IMR-90 (cell line): ENCODE measurements around the gene UGGT1. TPM values are rescaled to one million over a fixed set of nuclear protein-coding genes. Genes with fewer than 3 reads are reported as not detected.

Source experiments
- ATAC-seq: fragments of 200-7000 bp; cut with Tn5 transposase; 2 replicates; pipeline ENCODE4 v1.9.1; 2020; ENCODE audit warnings: low read depth, mild to moderate bottlenecking, moderate library complexity
- BruUV-seq: library from RNA; stranded (reverse); fragments of 400-500 nt; replicated peaks from 2 replicates; lab custom pipeline; 2021; lab: Mats Ljungman, UMichigan
- CTCF ChIA-PET: fragments of 300-600 bp; formaldehyde crosslinking; extraction: SDS; loops from one replicate; lab custom pipeline; 2021; ENCODE audit warnings: antibody characterized with exemption; lab: Yijun Ruan, JAX
- POLR2A ChIA-PET: fragments of 300-600 bp; sonication (Branson Sonifier 250); formaldehyde crosslinking; loops from one replicate; lab custom pipeline; 2022; ENCODE audit warnings: antibody characterized with exemption; ENCODE audit not compliant: unreplicated experiment; lab: Charles Lee
- DNase-seq: peaks from one replicate; pipeline ENCODE4 v3.0.0; 2013
- H2AFZ ChIP-seq: replicated peaks from 2 replicates; pipeline ENCODE3; 2013; ENCODE audit warnings: low read length, mild to moderate bottlenecking; ENCODE audit not compliant: poor library complexity
- H2AK5ac ChIP-seq: 2 replicates; pipeline ENCODE4 v1.6.1; 2013; ENCODE audit warnings: low read depth, low read length, inconsistent platforms
- H2AK9ac ChIP-seq: replicated peaks from 2 replicates; pipeline ENCODE3; 2013; ENCODE audit warnings: mild to moderate bottlenecking, low read depth, low read length, moderate library complexity; ENCODE audit not compliant: poor library complexity
- H2BK120ac ChIP-seq: 2 replicates; pipeline ENCODE4 v1.6.1; 2013; ENCODE audit warnings: low read depth, low read length, inconsistent platforms
- H2BK15ac ChIP-seq: 3 replicates; pipeline ENCODE4 v1.6.1; 2013; ENCODE audit warnings: low read depth, low read length, inconsistent platforms
- H2BK20ac ChIP-seq: 2 replicates; pipeline ENCODE4 v1.6.1; 2013; ENCODE audit warnings: low read depth, mild to moderate bottlenecking, inconsistent platforms, low read length, moderate library complexity
- H2BK5ac ChIP-seq: 2 replicates; pipeline ENCODE4 v1.6.1; 2013; ENCODE audit warnings: mild to moderate bottlenecking, low read depth, low read length, inconsistent platforms; ENCODE audit not compliant: poor library complexity, severe bottlenecking
- H3K14ac ChIP-seq: replicated peaks from 2 replicates; pipeline ENCODE4 v1.6.1; 2013; ENCODE audit warnings: low read depth, low read length, inconsistent platforms
- H3K18ac ChIP-seq: 2 replicates; pipeline ENCODE4 v1.6.1; 2013; ENCODE audit warnings: low read depth, low read length, control low read depth
- H3K23ac ChIP-seq: 2 replicates; pipeline ENCODE4 v1.6.1; 2013; ENCODE audit warnings: low read depth, low read length, inconsistent platforms
- H3K27ac ChIP-seq: 2 replicates; pipeline ENCODE4 v1.5.1; 2013; ENCODE audit warnings: mild to moderate bottlenecking, control low read depth, low read length; ENCODE audit not compliant: insufficient read depth
- H3K27me3 ChIP-seq: 2 replicates; pipeline ENCODE4 v1.6.1; 2013; ENCODE audit warnings: low read length; ENCODE audit not compliant: control insufficient read depth, insufficient read depth
- H3K36me3 ChIP-seq: 2 replicates; pipeline ENCODE4 v1.6.1; 2013; ENCODE audit warnings: low read length, mixed read lengths; ENCODE audit not compliant: control insufficient read depth, insufficient read depth
- H3K4ac ChIP-seq: 2 replicates; pipeline ENCODE4 v1.6.1; 2013; ENCODE audit warnings: low read depth, low read length, inconsistent platforms
- H3K4me1 ChIP-seq: 2 replicates; pipeline ENCODE4 v1.6.1; 2013; ENCODE audit warnings: low read length, mixed read lengths; ENCODE audit not compliant: control insufficient read depth, insufficient read depth
- H3K4me2 ChIP-seq: 2 replicates; pipeline ENCODE4 v1.6.1; 2013; ENCODE audit warnings: low read depth, mild to moderate bottlenecking, control low read depth, low read length, moderate library complexity
- H3K4me3 ChIP-seq: 2 replicates; pipeline ENCODE4 v1.5.1; 2013; ENCODE audit warnings: low read depth, mild to moderate bottlenecking, control low read depth, low read length, moderate library complexity; ENCODE audit not compliant: insufficient read depth
- H3K56ac ChIP-seq: 2 replicates; pipeline ENCODE4 v1.6.1; 2013; ENCODE audit warnings: low read length, inconsistent platforms; ENCODE audit not compliant: insufficient read depth; ENCODE audit errors: extremely low read depth
- H3K79me1 ChIP-seq, 2 experiments: 2 replicates each; pipeline ENCODE4 v1.6.1; 2013; ENCODE audit warnings: low read length in 2 of 2, inconsistent platforms in 1 of 2, low read depth in 1 of 2
- H3K9ac ChIP-seq: 2 replicates; pipeline ENCODE4 v1.6.1; 2013; ENCODE audit warnings: low read depth, low read length, control low read depth
- H3K9me1 ChIP-seq: 2 replicates; pipeline ENCODE4 v1.6.1; 2013; ENCODE audit warnings: low read length, inconsistent platforms; ENCODE audit not compliant: insufficient read depth
- H3K9me3 ChIP-seq: 2 replicates; pipeline ENCODE4 v1.6.1; 2013; ENCODE audit warnings: low read length; ENCODE audit not compliant: control insufficient read depth, insufficient read depth
- H4K20me1 ChIP-seq: 2 replicates; pipeline ENCODE4 v1.6.1; 2013; ENCODE audit warnings: low read length, inconsistent platforms; ENCODE audit not compliant: insufficient read depth
- H4K5ac ChIP-seq: 2 replicates; pipeline ENCODE4 v1.6.1; 2013; ENCODE audit warnings: mild to moderate bottlenecking, low read depth, low read length, control low read depth
- H4K8ac ChIP-seq, 2 experiments: 2 replicates each; pipeline ENCODE4 v1.6.1; 2013; ENCODE audit warnings: low read depth in 2 of 2, low read length in 2 of 2, control low read depth in 1 of 2, inconsistent platforms in 1 of 2
- H4K91ac ChIP-seq: 2 replicates; pipeline ENCODE4 v1.6.1; 2013; ENCODE audit warnings: low read depth, low read length, inconsistent platforms; ENCODE audit not compliant: insufficient read depth
- CEBPB ChIP-seq: IDR thresholded peaks from 2 replicates; pipeline ENCODE4 v1.6.1; 2012; ENCODE audit warnings: low read depth, low read length, improper control_type of control experiment
- MAZ ChIP-seq: IDR thresholded peaks from 2 replicates; pipeline ENCODE4 v1.6.1; 2012; ENCODE audit warnings: low read depth, mild to moderate bottlenecking, low read length, improper control_type of control experiment, moderate library complexity, borderline replicate concordance
- dilution Hi-C: fragments of 300-500 bp; cut with HindIII; formaldehyde crosslinking; loops from one replicate; pipeline ENCODE4 v1.14.3; 2018; ENCODE audit warnings: low sequenced_read_pairs; ENCODE audit not compliant: unreplicated experiment
- in situ Hi-C: fragments of 300-500 bp; cut with MboI; formaldehyde crosslinking; loops from 3 replicates; pipeline ENCODE4 v1.14.3; 2019; ENCODE audit warnings: low sequenced_read_pairs, inconsistent platforms, mixed read lengths
- intact Hi-C: fragments of 100-400 bp; cut with micrococcal nuclease; formaldehyde crosslinking; loops from 2 replicates; pipeline ENCODE4 v1.10.0; 2022
- polyA plus RNA-seq, 3 experiments: library from polyadenylated mRNA; depleted of rRNA; stranded (reverse); fragments of >200 nt; gene quantifications; 2 replicates each; pipeline ENCODE4 v1.2.3, GENCODE V29; 2012; ENCODE audit warnings: low replicate concordance in 1 of 3
- total RNA-seq: library from RNA; depleted of rRNA; stranded (reverse); fragments of >200 nt; gene quantifications from 2 replicates; pipeline ENCODE4 v1.2.3, GENCODE V29; 2012

The UGGT1 gene
- total and polyA plus RNA-seq, 2 of the 4 experiments (the other 2 are of a cell fraction) = 26.1 to 71.3 TPM

DNA sequence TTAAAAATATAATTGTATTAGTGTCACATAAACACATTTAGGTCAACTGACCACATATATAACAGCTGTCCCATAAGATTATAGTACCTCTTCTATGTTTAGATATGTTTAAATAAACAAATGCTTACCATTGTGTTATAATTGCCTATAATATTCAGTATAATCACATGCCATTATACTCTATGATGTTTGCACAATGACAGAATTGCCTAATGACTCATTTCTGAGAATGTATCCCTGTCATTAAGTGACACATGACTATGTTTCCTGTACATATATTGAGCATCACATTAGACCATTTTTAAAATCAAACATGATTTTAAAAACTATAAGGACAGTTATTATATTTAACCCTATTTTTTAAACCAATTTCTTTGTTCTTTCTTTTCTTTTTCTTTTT lies 137.9 kb downstream of the UGGT1 start:
- no peak overlapping the region for H4K91ac ChIP-seq
- no peak overlapping the region for H2BK20ac ChIP-seq
- POLR2A ChIA-PET = interaction anchor here (0.6 kb wide), 1 partner anchor 213 kb away, joined by 6 read pairs; no protein-coding TSS in a partner anchor
- no peak overlapping the region for H2AFZ ChIP-seq
- ATAC-seq = no peak
- no peak overlapping the region for H3K23ac ChIP-seq
- H3K9me3 ChIP-seq = peaks cover 2% of the 10 kb centered on the region; the same call in 1 of the 2 replicates
- no peak overlapping the region for H3K56ac ChIP-seq
- H2AK9ac ChIP-seq = no peak overlapping the region
- TF ChIP-seq MAZ (no peak), CEBPB (peak; percentile 46; the same call in 1 of the 2 replicates)
- DNase-seq = peak; percentile 25
- no peak overlapping the region for H3K27ac ChIP-seq
- H3K4me1 ChIP-seq = peaks cover 2% of the 10 kb centered on the region; the same call in 1 of the 2 replicates
- H3K9ac ChIP-seq = no peak overlapping the region
- H3K4me3 ChIP-seq = no peak overlapping the region
- no peak overlapping the region for H2AK5ac ChIP-seq
- H3K18ac ChIP-seq = no peak overlapping the region
- H4K20me1 ChIP-seq = no peaks in the 10 kb centered on the region; the same call in 1 of the 2 replicates
- no peak overlapping the region for H2BK5ac ChIP-seq
- H3K9me1 ChIP-seq = no peaks in the 10 kb centered on the region
- no peaks in the 10 kb centered on the region for H3K36me3 ChIP-seq
- CTCF ChIA-PET = interaction anchor here (0.6 kb wide), 2 partner anchors 231 to 259 kb away, joined by 3 to 4 read pairs; no protein-coding TSS in a partner anchor
- H3K27me3 ChIP-seq = peaks cover 2% of the 10 kb centered on the region; the same call in 1 of the 2 replicates
- dilution Hi-C loops (no loop called here), intact Hi-C loops (no loop called here), in situ Hi-C loops (no loop called here)
- H4K5ac ChIP-seq = no peak overlapping the region
- no peak overlapping the region for H3K4me2 ChIP-seq
- H3K4ac ChIP-seq = no peak overlapping the region
- H4K8ac ChIP-seq = no peak overlapping the region
- H2BK120ac ChIP-seq = no peak overlapping the region
- no peak overlapping the region for H2BK15ac ChIP-seq
- no TSS peak for BruUV-seq
- H3K79me1 ChIP-seq = no peaks in the 10 kb centered on the region
- H3K14ac ChIP-seq = no peak overlapping the region
